RWPE1 (cell line): ENCODE data around the gene PRXL2B.
"Not testable (repeated sequence)": the region's sequence is repeated elsewhere in the genome, so short reads cannot be mapped to it uniquely, and the experiment has no call there.

Experiments
- CTCF ChIA-PET: fragments of 350-600 bp; sonication (Branson Sonifier 250); formaldehyde crosslinking; extraction: SDS; loops from one replicate; lab custom pipeline; 2021; lab: Yijun Ruan, JAX
- POLR2A ChIA-PET: fragments of 400-600 bp; formaldehyde crosslinking; extraction: SDS; loops from one replicate; lab custom pipeline; 2020; ENCODE audit warnings: antibody characterized with exemption; ENCODE audit not compliant: low non-redundant PET; lab: Yijun Ruan, JAX
- DNase-seq: peaks from one replicate; pipeline ENCODE4 v3.0.0; 2012; ENCODE audit warnings: low spot score
- H3K27ac ChIP-seq: fragments of 450-650 bp; 2 replicates; pipeline ENCODE4 v1.5.1; 2017
- TF ChIP-seq, protein P1 (sequence below): fragments of 450-650 bp; conservative IDR thresholded peaks from 2 replicates; pipeline ENCODE4 v1.5.1; 2017; ENCODE audit warnings: low read depth, mild to moderate bottlenecking

The PRXL2B gene

DNA sequence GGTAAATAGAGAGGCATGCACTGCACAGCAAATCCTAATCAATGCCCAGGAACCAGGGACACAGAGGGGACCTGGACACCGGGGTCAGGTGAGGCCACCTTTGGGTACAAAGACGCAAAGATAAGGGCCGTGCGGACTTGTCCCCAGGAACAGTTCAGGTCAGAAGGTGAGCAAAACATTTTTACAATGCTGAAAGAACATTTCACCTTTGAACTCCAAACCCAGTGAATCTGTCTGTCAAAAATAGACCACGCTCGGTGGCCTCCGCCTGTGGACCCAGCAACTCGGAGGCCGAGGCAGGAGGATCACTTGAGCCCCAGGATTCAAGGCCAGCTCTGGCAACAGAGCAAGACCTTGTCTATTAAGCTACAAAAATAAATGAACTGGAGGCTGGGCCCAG, 15.2 kb upstream of the PRXL2B start:
- POLR2A ChIA-PET = no interaction called here
- no peak for DNase-seq
- TF ChIP-seq, protein P1, sequence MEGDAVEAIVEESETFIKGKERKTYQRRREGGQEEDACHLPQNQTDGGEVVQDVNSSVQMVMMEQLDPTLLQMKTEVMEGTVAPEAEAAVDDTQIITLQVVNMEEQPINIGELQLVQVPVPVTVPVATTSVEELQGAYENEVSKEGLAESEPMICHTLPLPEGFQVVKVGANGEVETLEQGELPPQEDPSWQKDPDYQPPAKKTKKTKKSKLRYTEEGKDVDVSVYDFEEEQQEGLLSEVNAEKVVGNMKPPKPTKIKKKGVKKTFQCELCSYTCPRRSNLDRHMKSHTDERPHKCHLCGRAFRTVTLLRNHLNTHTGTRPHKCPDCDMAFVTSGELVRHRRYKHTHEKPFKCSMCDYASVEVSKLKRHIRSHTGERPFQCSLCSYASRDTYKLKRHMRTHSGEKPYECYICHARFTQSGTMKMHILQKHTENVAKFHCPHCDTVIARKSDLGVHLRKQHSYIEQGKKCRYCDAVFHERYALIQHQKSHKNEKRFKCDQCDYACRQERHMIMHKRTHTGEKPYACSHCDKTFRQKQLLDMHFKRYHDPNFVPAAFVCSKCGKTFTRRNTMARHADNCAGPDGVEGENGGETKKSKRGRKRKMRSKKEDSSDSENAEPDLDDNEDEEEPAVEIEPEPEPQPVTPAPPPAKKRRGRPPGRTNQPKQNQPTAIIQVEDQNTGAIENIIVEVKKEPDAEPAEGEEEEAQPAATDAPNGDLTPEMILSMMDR = no peak
- CTCF ChIA-PET = no interaction called here
- no peak overlapping the region for H3K27ac ChIP-seq

DNA sequence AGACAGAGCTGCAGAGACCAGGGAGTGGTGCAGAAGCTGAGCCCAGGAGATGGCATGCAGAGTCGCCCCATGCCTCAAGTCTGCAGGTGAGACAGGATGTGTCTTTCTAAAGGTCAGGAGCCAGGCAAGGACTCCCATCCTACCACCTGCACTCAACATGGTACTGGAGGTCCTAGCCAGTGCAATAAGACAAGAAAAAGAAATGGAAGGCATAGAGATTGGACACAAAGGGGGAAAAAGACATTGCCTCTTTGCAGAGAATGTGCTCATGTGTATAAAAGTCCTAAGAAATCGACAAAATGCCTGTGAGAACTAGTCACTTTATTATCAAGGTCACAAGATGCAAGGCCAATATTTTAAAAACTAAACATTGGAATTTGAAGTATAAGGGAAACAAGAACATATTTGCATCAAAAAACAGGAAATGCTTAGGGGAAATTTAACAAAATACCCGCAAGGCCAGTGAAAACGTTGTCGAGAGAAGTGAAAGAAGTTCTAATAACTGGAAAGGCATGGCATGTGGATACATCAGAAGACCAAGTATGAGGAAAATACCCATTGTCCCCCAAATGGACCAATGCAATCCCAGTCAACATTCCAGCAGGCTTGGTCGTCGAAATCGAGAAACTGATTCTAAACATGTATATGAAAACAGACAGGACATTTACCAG, 13.2 kb upstream of the PRXL2B start:
- TF ChIP-seq, protein P1 = no peak
- POLR2A ChIA-PET = interaction anchor here (0.6 kb wide), 1 partner anchor 56 kb away, joined by 3 read pairs; no protein-coding TSS in a partner anchor
- no peak overlapping the region for H3K27ac ChIP-seq
- CTCF ChIA-PET = no interaction called here
- DNase-seq = no peak

DNA sequence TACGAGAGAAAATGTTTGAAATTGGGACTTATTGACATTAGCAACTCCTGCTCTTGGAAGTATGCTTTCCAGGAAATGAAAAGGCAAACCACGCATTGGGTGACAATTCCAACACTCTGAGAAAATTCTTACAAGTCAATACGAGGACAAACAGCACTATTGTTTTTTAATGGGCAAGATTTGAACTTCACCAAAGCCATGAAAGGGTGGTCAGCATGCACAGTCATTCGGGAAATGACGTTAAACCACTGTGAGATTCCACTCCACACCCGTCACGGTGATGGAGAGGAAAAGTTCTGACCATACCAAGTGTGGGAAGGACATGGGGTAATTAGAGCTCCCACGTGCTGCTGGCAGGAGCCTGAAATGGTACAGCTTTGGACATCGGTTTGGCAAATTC, 12.2 kb upstream of the PRXL2B start:
- no peak overlapping the region for H3K27ac ChIP-seq
- TF ChIP-seq, protein P1 = no peak
- CTCF ChIA-PET = interaction anchor here (0.6 kb wide), 1 partner anchor 297 kb away, joined by 3 read pairs; no protein-coding TSS in a partner anchor
- POLR2A ChIA-PET = no interaction called here
- DNase-seq = no peak

DNA sequence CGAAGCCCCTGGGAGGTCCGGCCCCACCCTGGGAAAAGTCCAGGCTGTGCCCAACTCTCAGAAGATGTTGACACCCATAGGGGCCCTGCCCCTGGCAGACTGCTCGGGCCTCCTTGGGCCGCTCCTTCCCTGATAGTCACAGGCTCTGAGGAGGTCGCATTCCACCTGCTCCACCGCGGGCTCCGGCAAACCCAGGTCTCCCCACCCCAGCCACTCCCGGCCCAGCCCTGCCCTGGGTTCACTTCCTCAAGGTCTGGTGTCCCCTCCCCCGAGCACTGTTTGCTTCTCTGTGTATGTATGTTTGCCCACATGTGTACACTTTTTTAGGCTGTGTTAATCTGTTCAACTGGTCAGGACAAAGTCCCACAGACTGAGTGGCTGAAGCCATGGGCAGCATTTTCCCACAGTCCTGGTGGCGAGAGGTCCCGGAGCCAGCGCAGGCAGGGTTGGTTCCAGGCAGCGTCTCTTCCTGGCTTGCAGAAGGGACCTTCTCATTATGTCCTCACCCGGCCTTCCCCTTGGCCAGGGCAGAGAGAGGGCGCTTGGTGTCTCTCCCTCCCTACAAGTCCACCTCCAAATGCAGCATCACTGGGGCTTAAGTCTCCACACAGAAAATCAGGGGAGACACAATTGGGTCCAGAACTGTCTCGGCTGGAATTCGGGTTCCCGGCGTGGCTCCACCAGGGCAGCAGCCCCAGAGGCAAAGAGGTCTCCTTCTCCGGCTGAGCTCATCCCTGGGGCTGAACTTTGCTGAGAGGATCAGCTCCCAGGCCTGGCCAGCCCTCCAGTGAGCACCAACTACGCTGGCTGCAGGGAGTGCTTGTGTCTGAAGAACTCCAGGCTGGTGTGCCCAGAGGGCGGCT, 10.5 kb upstream of the PRXL2B start:
- POLR2A ChIA-PET = no interaction called here
- CTCF ChIA-PET = no interaction called here

DNA sequence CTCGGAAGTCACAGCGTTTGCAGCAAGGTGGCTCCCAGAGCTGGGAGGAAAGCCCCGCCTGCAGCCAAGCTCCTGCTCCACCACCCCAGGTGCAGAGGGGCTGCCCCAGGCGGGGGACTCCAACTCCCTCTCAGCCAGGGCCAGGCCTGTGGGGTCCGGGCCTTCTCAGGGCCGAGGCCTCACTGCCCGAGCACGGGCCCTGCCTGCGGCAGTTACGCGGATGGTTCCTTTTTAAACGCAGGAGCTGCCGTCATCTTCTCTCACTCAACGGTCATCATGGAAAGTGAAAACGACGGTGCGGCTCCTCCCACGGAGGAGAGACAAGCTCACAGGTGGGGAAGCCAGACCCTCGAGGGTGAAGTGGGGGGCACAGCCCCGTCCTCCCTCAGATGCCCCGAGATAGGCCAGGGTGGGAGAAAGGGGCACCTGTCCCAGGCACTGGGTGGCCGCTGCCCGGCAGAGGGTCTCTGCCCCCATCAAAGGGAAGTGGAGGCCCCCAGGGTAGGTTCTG, 9.0 kb upstream of the PRXL2B start:
- DNase-seq, POLR2A ChIA-PET, H3K27ac ChIP-seq: not testable (repeated sequence)
- CTCF ChIA-PET = interaction anchor here (0.6 kb wide), 1 partner anchor 128 kb away, joined by 3 read pairs; no protein-coding TSS in a partner anchor

More for the DNA sequence above, 10.5 kb upstream of the PRXL2B start:
- no peak overlapping the region for H3K27ac ChIP-seq
- DNase-seq = no peak
- TF ChIP-seq, protein P1 = no peak

DNA sequence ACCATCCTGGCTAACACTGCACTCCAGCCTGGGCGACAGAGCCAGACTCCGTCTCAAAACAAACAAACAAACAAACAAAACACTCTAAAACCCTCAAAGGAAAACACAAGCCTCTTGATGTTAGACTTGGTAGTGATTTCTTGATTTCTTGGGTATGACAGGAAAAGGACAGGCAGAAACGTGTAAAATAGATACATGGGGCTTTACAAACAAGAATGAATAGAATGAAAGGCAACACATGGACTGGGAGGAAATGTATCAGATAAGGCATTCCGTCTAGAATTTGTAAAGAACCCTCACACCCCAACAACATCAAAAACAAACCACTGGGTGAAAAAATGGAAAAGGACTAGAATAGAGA, 7.8 kb upstream of the PRXL2B start:
- TF ChIP-seq, protein P1 = no peak
- POLR2A ChIA-PET = no interaction called here
- DNase-seq = no peak
- no peak overlapping the region for H3K27ac ChIP-seq
- CTCF ChIA-PET = no interaction called here
